ENCODE measurements around the gene C12orf56.

The C12orf56 gene

DNA sequence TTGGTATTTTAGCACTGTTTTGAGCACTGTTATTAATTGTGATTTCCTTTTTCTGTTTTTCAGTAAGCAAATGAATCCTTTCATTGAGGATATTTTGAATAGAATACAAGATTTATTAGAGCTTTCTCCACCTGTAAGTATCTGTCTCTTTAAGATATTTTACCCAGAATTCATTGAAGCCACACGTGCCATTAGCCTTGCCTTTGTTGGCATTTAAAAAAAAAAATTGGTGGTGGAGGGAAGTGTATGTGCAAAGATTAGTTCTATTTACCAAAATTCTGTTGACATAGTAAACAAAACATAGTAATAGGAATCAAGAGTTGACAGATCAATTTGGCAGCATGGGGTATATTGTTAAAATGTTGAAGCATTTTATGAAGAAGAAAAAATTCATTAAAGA lies 37.4 kb upstream of the C12orf56 start:
- TF ChIP-seq CTCF (IDR thresholded peaks at IDR 0.05; ENCODE audit: insufficient read depth, missing control alignments), result no peak
- DNase-seq (ENCODE audit: insufficient read length, low spot score), result no peak
- FAIRE-seq, result no peak

- no peak for DNase-seq (ENCODE audit: insufficient read length, low spot score)
- no peak for FAIRE-seq
- TF ChIP-seq CTCF (IDR thresholded peaks at IDR 0.05; ENCODE audit: insufficient read depth, missing control alignments), result no peak
Measured at GRCh38 chr12:64419696-64420095, 29.1 kb upstream of the C12orf56 start.

DNA sequence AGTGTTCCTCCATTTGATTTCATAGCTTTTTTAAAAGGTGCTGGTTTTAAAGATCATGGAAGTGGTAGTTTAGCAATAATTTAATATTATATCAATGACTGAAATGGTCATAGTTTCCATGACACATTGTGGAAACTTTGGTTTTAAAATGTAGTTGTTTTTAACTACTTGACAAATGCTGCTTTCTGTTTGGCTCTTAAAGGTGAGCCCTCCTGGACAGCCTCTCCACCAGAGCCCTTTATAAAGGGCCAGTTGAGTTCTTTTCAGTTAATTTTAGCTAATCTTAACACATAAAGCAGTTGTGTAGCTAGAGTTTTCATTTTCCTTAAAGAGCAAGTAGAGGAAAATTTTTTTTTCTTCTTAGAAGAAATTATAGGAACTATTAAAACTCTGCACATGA lies 27.7 kb upstream of the C12orf56 start:
- no peak for TF ChIP-seq CTCF (IDR thresholded peaks at IDR 0.05; ENCODE audit: insufficient read depth, missing control alignments)
- DNase-seq (ENCODE audit: insufficient read length, low spot score), result no peak
- FAIRE-seq, result no peak

- DNase-seq (ENCODE audit: insufficient read length, low spot score) (no peak), FAIRE-seq (no peak)
- no peak for TF ChIP-seq CTCF (IDR thresholded peaks at IDR 0.05; ENCODE audit: insufficient read depth, missing control alignments)
Measured at GRCh38 chr12:64413884-64414283, 23.3 kb upstream of the C12orf56 start.

- TF ChIP-seq CTCF (IDR thresholded peaks at IDR 0.05; ENCODE audit: insufficient read depth, missing control alignments), result no peak
- DNase-seq (ENCODE audit: insufficient read length, low spot score), result no peak
- FAIRE-seq, result no peak
Measured at GRCh38 chr12:64412459-64412858, 21.9 kb upstream of the C12orf56 start.

- TF ChIP-seq CTCF (IDR thresholded peaks at IDR 0.05; ENCODE audit: insufficient read depth, missing control alignments), result no peak
- FAIRE-seq, result no peak
- DNase-seq (ENCODE audit: insufficient read length, low spot score), result no peak
Measured at GRCh38 chr12:64411427-64411826, 20.9 kb upstream of the C12orf56 start.

DNA sequence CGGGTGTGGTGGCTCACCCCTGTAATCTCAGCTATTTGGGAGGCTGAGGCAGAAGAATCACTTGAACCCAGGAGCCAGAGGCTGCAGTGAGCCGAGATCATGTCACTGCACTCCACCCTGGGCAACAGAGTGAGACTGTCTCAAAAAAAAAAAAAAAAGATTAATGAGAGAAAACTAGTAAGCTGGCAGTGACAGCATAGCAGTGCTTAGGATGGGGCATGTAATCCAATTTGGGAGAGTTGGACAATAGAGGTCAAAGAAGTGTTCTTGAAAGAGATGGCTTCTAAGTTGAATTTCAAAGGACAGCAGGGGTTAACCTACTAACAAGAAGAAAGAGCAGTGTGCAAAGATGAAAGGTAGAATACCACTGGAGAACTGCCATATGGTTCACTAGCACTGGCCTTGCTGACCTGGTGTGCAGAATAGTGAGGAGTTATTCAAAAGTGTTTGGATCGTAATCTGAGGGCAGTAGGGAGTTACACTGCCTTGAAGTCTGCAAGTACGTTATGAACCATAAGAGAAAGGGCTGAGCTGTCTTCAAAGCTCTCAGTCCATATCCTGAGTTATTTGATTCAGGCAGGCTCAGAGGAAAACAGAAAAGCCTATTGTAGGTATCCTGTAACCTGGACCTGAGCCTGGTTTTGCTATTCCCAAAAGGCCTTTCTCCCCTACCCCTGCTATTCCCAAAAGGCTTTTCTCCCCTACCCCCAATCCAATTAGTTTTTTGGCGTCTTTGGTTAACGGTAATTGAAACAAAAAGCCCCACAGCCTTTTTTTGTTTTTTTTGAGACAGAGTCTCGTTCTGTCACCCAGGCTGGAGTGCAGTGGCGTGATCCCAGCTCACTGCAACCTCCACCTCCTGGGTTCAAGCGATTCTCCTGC lies 17.0 kb upstream of the C12orf56 start:
- no peak for TF ChIP-seq CTCF (IDR thresholded peaks at IDR 0.05; ENCODE audit: insufficient read depth, missing control alignments)
- DNase-seq (ENCODE audit: insufficient read length, low spot score) (no peak), FAIRE-seq (no peak)

Measured in D721Med (cell line).